ENCODE measurements around the gene SLC2A10.

The SLC2A10 gene

DNA sequence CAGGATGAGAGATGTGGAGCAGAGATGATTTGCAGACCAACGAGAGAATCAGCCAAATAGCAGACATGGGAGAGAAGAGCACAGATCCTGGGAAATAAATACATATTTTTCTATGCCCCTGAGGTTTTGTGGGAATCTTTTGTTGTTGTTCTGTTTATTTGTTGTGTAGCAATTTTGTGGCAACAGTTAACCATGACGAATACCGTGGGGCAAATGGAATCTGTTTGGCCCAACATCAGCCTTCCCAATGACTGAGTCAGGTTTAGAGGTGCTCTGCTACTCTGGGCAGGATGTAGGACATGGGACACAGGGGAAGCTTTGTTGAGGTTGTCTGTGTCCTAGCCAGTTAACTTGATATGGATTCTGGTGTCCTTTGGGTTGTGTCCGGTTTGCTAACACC lies 7.9 kb upstream of the SLC2A10 start:
- in situ Hi-C loops (cut with MboI; ENCODE audit: low pct_unique_long_range_greater_than_20kb, low sequenced_read_pairs, unreplicated experiment) = no loop called here
- TF ChIP-seq, protein P1, sequence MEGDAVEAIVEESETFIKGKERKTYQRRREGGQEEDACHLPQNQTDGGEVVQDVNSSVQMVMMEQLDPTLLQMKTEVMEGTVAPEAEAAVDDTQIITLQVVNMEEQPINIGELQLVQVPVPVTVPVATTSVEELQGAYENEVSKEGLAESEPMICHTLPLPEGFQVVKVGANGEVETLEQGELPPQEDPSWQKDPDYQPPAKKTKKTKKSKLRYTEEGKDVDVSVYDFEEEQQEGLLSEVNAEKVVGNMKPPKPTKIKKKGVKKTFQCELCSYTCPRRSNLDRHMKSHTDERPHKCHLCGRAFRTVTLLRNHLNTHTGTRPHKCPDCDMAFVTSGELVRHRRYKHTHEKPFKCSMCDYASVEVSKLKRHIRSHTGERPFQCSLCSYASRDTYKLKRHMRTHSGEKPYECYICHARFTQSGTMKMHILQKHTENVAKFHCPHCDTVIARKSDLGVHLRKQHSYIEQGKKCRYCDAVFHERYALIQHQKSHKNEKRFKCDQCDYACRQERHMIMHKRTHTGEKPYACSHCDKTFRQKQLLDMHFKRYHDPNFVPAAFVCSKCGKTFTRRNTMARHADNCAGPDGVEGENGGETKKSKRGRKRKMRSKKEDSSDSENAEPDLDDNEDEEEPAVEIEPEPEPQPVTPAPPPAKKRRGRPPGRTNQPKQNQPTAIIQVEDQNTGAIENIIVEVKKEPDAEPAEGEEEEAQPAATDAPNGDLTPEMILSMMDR (IDR thresholded peaks at IDR 0.05; ENCODE audit: extremely low read depth, insufficient read depth, missing control alignments) = no peak
- no peak for DNase-seq (ENCODE audit: low spot score)

DNA sequence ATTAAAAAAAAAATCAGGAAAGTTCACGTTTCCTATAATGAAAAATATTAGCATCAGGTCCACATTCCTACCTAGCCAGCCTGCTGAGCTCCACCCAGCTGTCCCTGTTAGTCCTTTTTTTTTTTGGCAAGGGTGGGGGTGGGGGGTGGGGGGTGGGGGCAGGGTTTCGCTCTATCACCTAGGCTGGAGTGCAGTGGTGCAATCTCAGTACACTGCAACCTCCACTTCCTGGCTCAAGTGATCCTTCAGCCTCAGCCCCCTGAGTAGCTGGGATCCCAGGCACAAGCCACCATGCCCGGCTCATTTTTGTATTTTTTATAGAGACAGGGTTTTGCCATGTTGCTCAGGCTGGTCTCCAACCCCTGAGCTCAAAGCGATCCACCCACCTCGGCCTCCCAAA lies 7.5 kb upstream of the SLC2A10 start:
- no peak for DNase-seq (ENCODE audit: low spot score)
- in situ Hi-C loops (cut with MboI; ENCODE audit: low pct_unique_long_range_greater_than_20kb, low sequenced_read_pairs, unreplicated experiment) = no loop called here

DNA sequence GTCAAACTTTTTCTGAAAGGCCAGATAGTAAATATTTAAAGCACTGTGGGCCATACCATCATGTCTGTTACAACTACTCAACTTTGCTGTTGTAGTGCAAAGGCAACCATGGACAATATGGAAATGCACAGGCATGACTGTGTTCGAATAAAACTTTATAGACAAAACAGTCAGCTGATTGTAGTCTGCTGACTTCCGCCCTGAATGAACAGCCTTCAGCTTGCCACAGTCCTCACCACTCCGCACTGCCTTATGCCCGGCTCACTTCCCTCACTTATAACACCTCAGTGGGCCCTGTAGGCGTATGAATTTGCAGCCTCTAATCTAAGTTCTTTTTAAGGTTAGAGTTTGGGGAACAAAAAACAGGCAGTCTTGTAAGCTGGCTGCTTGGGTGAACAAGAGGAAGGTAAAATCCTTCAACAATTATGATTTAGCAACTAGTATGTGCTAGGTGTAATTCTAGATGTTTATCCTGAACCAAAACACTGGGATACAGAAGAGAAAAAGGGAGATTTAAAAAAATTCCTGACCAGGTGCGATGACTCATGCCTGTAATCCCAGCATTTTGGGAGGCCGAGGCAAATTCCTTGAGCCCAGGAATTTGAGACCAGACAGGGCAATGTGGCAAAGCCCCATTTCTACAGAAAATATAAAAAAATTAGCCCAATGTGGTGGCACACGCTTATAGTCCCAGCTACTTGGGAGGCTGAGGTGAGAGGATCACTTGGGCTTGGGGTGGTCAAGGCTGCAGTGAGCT lies 6.8 kb upstream of the SLC2A10 start:
- DNase-seq (ENCODE audit: low spot score) = no peak
- in situ Hi-C loops (cut with MboI; ENCODE audit: low pct_unique_long_range_greater_than_20kb, low sequenced_read_pairs, unreplicated experiment) = no loop called here
- TF ChIP-seq, protein P1 (IDR thresholded peaks at IDR 0.05; ENCODE audit: extremely low read depth, insufficient read depth, missing control alignments) = no peak

More for the DNA sequence above, 7.5 kb upstream of the SLC2A10 start:
- TF ChIP-seq, protein P1 (IDR thresholded peaks at IDR 0.05; ENCODE audit: extremely low read depth, insufficient read depth, missing control alignments) = no peak

DNA sequence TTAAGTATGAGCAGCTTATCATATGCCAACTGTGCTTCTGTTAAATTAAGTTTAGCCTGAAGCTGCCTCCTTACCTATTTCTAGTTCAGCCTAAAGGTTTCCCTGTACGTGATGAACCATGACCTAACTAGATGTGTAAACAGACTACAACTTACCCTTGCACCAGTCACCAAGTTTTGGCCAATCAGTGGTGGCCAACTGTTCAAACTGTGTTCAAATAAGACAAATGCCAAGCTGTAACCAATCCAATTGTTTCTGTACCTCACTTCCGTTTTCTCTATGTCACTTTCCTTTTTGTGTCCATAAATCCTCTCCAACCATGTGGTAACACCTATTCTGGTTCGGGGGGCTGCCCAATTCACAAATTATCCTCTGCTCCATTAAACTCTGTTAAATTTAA lies 6.0 kb upstream of the SLC2A10 start:
- TF ChIP-seq, protein P1 (IDR thresholded peaks at IDR 0.05; ENCODE audit: extremely low read depth, insufficient read depth, missing control alignments) = no peak
- no peak for DNase-seq (ENCODE audit: low spot score)
- in situ Hi-C loops (cut with MboI; ENCODE audit: low pct_unique_long_range_greater_than_20kb, low sequenced_read_pairs, unreplicated experiment) = no loop called here

DNA sequence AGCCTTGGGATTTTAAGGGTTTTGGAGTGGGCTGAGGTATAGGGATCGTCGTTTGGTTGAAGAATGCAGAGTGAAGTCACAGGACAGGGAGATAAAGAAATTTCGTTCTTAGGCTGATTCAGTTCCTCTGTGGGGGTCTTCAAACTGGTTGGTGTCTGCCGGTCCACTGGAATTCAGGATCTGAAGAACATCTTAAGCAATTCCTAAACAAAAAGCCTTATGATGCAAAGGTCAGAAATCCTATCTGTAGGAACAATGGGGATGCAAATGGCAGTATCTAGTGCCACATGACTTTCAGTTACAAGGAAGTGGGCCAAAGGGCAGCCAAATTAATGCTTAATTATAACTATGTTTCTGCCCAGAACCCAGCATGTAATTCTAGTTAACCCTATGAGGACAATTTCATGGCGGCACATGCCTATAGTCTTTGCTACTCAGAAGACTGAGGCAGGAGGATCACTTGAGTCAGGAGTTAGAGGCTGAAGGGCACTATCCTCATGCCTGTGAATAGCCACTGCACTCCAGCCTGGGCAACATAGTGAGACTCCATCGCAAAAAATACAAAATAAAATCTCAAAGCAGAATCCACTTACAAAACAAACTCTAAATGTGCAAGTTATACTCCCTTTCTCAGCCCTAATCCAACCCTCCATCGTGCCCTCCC lies 4.6 kb upstream of the SLC2A10 start:
- in situ Hi-C loops (cut with MboI; ENCODE audit: low pct_unique_long_range_greater_than_20kb, low sequenced_read_pairs, unreplicated experiment) = no loop called here
- no peak for DNase-seq (ENCODE audit: low spot score)
- TF ChIP-seq, protein P1 (IDR thresholded peaks at IDR 0.05; ENCODE audit: extremely low read depth, insufficient read depth, missing control alignments) = no peak

DNA sequence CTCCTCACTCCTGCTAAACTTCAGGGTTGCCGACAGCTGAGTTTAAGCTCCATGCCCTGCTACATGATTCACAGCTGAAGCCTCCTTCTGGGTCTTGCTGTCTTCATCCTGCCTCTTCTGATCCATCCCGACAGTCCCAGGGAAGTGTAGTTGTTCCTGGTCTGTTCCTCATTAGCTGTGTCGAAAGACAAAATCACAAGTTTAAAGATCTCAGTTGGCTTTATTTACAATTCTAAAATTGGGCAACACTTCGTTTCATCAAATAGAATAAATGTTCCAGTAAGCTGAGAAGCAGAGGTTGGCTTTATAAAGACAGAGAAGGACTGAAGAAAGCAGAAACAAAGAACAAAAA lies 4.1 kb upstream of the SLC2A10 start:
- in situ Hi-C loops (cut with MboI; ENCODE audit: low pct_unique_long_range_greater_than_20kb, low sequenced_read_pairs, unreplicated experiment) = no loop called here
- TF ChIP-seq, protein P1 (IDR thresholded peaks at IDR 0.05; ENCODE audit: extremely low read depth, insufficient read depth, missing control alignments) = no peak
- DNase-seq (ENCODE audit: low spot score) = no peak
